Measurements from ENCODE around the gene STRIT1.
"Not testable (repeated sequence)": the region's sequence is repeated elsewhere in the genome, so short reads cannot be mapped to it uniquely, and the experiment has no call there.

The STRIT1 gene

GRCh38 chr3:155262855-155263254 lies 30.6 kb downstream of the STRIT1 start:
- DNase-seq = not testable (repeated sequence)

GRCh38 chr3:155262295-155262694 lies 31.2 kb downstream of the STRIT1 start:
- DNase-seq = no peak

- DNase-seq = no peak
Observed at GRCh38 chr3:155254445-155254844, 39.0 kb downstream of the STRIT1 start.

GRCh38 chr3:155252535-155252934 lies 40.9 kb downstream of the STRIT1 start:
- no peak for DNase-seq

- no peak for DNase-seq
Observed at GRCh38 chr3:155252021-155252420, 41.5 kb downstream of the STRIT1 start.

- DNase-seq = no peak
Observed at GRCh38 chr3:155248531-155249187, 44.8 kb downstream of the STRIT1 start.

GRCh38 chr3:155244699-155245098 lies 48.8 kb downstream of the STRIT1 start:
- DNase-seq = no peak

GRCh38 chr3:155244216-155244615 lies 49.3 kb downstream of the STRIT1 start:
- DNase-seq = no peak

GRCh38 chr3:155243512-155243921 lies 50.0 kb downstream of the STRIT1 start:
- no peak for DNase-seq

GRCh38 chr3:155242342-155242741 lies 51.1 kb downstream of the STRIT1 start:
- DNase-seq = no peak

- DNase-seq = no peak
Observed at GRCh38 chr3:155241579-155241978, 51.9 kb downstream of the STRIT1 start.
